HG03342 (cell line): ENCODE measurements around the gene ABHD2.
"Not testable (repeated sequence)": the region's sequence is repeated elsewhere in the genome, so short reads cannot be mapped to it uniquely, and the experiment has no call there.

Source experiments
- ATAC-seq: cut with Tn5 transposase; IDR thresholded peaks from one replicate; pipeline ENCODE4 v1.9.1; 2021; ENCODE audit warnings: mild to moderate bottlenecking, moderate library complexity; ENCODE audit not compliant: unreplicated experiment

ABHD2 gene

DNA sequence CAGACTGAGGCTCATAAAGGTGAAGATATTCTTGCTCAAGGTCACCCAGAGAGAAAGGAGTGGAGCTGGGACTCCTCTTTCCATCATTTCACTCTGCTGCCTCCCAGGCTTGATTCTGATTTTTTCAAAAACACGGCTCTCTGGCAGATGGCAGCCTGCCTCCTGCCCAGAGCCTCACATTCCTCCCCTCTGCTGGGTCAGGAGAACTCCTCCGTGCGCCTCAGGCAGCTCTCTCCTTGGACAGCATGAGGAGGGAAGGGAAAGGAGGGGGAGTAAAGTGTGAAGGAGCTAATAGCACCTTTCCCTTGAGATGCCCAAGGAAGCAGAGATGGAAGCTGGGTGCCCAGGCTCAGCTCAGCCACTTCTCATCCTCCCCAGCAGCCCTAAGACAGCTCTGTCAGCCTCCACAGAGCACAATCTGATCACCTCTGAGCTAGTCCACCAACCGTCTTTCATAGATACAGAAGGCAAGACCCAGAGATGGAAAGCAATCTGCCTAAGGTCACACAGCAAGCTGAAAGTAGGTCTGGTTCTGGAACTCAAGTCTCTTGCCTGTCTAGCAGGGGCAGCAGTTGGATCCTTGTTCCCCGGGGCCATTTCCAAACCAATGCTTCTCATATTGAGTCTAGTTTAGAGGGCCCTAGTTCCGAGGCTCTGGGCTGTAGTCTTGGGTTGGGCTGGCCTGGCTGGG, 129.6 kb downstream of the ABHD2 start:
- no peak for ATAC-seq

DNA sequence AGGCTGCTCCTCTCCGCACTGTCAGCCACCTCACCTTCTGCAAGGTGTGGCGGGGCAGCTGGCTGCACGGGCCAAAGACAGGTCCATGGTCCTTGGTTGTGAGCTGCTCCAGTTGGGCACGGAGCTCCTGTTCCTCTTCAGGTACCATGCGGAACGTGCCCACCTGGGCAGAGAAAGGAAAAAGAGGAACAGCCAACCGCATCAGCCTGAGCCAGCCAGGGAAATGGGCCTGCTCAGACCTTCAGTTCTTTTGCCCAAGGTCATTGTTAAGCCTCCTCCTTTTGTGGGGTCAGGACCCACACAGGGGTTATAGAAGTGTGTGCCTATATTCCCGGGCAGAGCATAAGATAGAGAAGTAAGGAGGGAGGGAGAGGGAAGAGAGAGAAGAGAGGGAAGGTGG, 130.3 kb downstream of the ABHD2 start:
- no peak for ATAC-seq

DNA sequence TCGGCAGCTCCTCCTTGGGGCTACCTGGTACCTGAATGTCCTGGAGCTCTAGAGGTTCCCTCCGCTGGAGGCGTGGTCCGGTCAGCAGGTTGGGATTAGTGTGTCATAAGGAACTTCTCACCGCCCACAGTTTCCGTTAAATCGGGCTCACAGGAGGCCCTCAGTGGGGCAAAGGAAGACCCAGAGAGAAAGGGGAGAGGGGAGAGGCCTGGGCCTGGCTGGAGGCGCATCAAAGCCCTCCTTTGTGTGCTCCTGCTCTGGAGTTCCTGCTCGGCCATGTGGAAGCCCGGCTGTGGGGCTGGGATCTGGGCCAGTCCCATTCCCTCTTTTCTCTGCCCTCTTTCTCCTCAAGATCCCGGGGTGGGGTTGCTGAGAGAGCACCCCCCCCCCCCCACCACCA, 133.3 kb downstream of the ABHD2 start, which contains the start of gene RLBP1:
Gene RLBP1, minus strand, starts transcription at position 37 of the 400 bp plus-strand sequence. CDS start 2,604 bp downstream, outside the sequence.
- ATAC-seq, result no peak

DNA sequence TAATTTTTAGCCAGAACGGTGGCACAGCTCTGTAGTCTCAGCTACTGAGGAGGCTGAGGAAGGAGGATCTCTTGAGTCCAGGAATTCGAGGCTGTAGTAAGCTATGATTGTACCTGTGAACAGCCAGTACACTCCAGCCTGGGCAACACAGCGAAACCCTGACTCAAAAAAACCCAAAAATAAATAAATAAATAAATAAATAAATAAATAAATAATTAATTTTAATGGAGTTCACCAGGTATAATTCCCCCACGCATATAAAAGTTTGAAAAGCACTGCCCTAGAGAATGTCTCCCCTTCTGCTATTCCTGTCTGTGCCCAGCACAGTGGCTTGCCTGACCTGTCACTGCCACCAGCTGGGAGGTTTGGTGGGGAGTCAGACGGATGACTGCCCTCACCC, 137.3 kb downstream of the ABHD2 start:
- no peak for ATAC-seq

DNA sequence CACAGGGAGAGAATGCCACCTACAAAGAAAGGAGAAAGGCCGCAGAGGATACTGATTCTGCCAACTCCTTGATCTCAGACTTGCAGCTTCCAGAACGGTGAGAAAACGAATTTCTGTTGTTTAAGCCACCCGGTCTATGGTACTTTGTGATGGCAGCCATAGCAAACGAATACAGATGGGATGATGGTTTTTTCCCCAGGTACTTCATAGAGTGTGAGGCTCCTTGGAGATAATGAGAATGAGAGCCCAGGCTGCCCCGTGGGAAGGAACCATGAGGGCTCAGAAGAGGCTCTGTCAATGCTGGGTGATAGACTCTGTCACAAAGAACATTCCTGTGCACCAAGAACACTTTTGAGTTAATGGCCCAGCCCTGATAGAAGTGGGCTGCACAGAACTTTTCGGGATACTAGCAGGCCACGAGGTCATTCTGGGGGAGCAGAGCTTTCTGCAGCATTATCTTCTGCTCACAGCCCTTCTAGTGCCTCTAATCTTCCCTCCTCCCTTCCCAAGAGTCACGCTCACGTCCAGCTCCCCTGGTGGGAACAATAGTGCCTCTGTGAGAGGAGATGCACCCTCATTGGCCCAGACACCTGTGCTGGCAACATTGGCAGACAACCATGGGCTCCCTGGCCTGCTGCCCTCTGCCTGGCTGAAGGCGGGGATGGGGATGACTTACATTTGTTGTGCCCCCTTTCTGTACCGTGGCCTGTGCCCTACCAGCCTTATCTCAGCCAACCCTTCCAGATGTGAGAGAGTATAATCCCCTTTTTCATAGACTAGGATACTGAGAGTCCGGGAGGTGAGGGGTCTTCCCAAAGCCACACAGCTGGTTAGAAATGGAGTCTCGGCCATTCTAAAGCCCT, 138.3 kb downstream of the ABHD2 start:
- ATAC-seq, result no peak

DNA sequence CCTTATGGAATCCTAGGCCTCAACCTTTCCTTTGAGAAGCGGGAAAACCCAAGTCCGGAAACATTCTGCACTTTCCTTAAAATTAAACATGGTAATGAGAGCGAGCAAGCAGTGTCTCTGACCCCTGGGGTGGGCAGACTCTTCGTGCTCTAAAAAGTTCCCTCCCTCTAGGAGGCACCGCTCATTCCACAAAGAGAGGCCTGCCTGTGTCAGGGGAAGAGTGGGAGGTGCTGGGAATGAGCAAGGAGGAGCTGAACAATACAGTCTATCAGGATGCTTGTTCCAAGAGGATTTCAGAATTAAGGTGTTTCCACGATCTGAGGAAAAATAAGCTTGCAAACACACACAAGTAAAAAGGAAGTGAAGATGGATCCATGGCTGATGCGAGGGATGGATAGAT, 139.2 kb downstream of the ABHD2 start:
- ATAC-seq, result no peak

DNA sequence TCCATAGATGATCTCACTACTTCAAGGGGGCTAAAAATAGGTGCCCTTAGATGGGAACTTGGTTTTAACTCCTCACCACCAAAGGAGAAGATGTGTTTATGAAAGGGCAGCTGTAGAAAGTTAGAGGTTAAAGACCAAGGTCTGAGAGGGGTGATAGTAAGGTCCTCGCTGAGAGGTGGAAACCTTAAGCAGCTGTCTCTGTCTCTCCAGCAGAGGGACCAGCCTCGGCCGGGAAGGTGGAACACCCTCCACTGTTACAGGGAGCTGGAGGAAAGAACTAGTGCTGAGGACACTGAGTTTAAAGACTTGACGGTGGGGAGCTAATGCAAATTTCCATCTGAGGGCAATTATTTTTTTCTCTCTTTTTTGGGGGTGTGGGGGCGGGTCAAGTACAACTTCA, 142.0 kb downstream of the ABHD2 start:
- no peak for ATAC-seq

DNA sequence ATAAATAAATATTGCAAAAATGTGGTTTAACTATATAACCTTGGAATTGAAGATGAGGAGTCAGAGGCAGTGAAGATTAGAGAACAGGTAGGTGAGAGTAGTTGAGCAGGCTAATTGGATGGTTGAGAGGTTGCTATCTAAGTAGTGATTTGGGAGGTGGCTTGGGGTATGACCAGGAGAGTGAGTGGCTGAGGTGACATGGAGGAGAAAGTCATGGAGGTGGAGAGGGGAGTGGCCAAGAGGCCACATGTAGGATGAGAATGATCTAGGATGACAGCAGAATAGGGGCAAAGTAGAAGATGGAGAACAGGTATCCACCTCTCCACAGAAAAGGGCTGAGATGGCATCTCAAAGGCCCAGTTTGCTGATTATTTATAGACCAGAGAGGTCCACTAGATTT, 143.6 kb downstream of the ABHD2 start:
- ATAC-seq, result no peak

DNA sequence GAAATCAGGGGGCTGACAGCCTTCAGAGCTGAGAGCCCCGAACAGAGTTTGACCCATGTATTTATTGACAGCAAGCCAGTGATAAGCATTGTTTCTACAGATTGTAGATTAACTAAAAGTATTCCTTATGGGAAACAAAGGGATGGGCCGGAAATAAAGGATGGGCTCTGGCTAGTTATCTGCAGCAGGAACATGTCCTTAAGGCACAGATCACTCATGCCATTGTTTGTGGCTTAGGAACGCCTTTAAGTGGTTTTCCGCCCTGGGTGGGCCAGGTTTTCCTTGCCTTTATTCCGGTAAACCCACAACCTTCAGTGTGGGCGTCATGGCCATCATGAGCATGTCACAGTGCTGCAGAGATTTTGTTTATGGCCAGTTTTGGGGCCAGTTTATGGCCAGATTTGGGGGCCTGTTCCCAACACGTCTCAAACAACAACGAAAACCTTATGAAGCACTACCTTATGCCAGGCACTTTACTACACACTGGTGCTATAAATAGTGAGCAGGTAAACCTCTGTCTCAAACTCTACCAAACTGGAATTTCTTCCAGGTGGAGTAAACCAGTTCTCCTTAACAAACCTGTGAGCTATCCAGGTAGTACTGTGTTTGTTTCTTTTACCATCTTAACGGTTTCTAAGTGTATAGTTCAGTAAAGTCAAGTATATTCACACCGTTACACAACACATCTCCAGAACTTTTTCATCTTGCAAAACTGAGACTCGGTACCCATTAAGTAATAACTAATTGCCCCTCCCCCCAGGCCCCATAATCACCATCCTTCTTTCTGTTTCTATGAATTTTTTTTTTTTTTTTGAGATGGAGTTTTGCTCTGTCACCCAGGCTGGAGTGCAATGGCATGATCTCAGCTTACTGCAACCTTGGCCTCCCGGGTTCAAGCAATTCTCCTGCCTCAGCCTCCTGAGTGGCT, 151.9 kb downstream of the ABHD2 start:
- ATAC-seq, result not testable (repeated sequence)

DNA sequence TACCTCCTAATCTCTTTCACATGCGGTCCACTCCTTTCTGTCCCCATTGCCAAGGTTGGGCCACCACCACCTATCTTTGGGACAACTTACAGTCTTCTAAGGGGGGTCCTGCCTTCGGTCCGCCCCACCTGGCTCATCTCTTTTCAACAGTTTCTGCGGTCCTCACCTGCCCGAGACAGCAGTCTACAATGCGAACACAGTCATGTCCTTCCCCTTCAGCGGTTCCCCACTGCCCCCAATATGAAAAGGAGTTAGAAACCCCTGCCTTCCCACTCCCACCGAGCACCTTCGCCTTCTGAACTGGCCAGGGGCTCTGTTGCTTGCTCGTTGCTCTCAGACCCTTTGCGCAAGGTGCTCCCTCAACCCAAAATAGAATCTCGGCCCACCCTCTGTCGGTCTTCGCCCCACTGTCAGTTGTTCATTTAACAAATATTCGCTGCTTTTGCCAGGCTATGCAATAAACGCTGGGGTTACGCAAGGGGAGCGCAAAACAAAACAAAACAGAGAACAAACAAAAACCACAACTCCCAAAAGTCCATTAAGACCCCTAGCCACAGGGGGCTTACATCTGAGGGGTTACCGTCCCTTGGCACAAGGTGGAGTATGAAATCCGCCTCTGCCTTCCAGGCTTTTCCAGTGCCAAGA, 154.9 kb downstream of the ABHD2 start:
- no peak for ATAC-seq

DNA sequence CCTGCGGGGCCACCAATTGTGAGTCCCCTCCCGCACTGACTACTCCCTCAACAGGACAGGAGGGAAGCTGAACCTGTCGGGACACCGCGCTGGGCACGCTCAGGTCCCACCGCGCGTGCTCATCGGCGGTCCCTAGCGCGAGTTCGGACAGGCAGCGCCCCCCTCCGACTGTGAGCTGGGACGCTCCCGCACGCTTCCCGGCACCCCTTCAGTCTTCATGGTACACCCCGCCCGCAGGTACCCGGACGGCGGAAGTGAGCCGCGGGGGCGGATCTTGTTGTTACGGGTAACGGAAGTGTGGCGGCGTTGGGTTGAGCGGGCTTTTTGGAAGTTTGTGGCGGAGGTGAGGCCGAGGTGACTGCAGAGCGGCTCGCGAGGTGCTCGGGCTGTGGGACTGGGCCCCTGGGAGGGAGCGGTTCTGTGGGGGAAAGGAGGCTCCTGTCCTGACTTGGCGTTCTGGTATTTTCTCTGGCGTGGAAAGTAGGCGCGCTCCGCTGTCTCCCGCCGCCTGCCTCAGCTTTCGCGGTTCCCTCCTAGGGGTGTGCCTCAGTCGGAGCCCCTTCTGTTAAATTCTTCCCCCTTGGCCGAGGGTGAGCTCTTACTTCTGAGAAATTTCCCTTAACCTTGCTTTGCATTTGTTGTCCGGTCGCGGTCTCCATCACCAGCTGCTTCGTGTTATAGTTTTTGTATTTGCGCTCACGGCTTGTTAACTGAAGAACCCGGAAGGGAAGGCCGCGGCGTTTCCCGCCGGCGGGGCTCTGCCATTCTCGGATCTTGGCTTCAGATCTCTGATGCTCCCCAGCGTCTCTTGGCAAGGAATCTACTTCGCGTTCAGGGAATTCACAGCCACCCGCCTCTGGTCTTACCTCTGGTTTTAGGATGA, 155.7 kb downstream of the ABHD2 start, which contains the start of gene FANCI:
Gene FANCI, plus strand, starts transcription at position 289 of the 883 bp plus-strand sequence. CDS start 3,669 bp downstream, outside the sequence.
- peak; percentile 91 for ATAC-seq

DNA sequence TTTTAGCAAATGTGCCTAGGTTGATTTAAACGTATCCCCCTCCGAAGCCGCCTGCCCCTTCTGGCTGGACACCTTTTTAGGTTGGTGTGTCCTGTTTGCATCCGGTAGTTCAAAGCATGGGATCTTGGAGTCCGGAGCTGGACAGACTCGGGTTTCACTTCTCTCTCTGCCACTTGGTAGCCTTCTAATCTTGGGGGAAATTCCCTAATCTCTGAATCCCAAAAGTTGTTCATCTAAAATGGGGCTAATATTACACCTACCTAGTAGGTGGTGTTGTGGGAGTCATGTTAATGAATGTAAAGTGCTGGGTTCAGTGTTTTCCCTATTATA, 156.3 kb downstream of the ABHD2 start:
- ATAC-seq, result peak; percentile 32

DNA sequence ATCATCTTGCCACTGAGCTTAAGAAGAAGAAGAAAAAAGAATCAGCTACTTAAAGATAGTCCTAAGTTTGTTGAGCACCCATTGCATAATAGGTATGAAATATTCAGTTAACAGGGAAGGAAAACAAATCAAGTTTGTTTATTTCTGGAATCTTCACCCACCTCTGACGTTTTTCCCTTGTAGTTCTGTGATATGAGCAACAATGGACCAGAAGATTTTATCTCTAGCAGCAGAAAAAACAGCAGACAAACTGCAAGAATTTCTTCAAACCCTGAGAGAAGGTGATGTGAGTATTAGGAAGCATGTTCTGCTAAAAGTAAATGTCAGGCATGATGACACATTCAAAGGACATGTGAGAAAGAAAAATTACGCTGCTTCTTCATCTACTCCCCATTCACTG, 159.2 kb downstream of the ABHD2 start:
- no peak for ATAC-seq

DNA sequence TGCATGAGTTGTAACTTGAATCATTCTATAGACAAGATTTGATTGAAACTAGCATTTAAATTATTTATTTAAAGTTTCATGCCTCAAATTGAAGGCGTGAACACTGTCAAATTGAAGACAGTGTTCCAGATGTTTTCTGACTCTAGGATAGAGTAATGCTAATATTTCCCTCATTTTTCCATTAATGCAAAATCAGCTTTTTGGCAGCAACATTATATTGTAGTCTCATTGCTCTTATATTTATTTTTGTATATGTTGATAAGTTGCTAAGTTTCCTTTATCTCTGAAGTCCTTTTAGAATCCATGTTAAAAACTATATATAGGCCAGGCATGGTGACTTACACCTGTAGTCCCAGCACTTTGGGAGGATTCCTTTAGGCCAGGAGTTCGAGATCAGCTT, 160.3 kb downstream of the ABHD2 start:
- ATAC-seq, result no peak

DNA sequence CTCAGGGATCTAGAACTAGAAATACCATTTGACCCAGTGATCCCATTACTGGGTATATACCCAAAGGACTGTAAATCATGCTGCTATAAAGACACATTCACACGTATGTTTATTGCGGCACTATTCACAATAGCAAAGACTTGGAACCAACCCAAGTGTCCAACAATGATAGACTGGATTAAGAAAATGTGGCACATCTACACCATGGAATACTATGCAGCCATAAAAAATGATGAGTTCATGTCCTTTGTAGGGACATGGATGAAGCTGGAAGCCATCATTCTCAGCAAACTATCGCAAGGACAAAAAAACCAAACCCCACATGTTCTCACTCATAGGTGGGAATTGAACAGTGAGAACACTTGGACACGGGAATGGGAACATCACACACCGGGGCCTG, 161.9 kb downstream of the ABHD2 start:
- not testable (repeated sequence) for ATAC-seq
